HFF-Myc (cell line): ENCODE data around the gene ZP1.

Source experiments
- DNase-seq: peaks from one replicate; pipeline ENCODE4 v3.0.0-alpha.2; 2011; ENCODE audit warnings: low read depth; ENCODE audit errors: extremely low read depth
- H3K4me3 ChIP-seq: replicated peaks from 2 replicates; pipeline ENCODE4 v1.5.1; 2011; ENCODE audit warnings: low read depth, mild to moderate bottlenecking, control low read depth, low read length
- TF ChIP-seq, protein P1 (sequence below): IDR thresholded peaks from 2 replicates; pipeline ENCODE4 v1.5.1; 2012; ENCODE audit warnings: mild to moderate bottlenecking, low read depth, low read length, control low read depth; ENCODE audit errors: missing control alignments

Gene ZP1

DNA sequence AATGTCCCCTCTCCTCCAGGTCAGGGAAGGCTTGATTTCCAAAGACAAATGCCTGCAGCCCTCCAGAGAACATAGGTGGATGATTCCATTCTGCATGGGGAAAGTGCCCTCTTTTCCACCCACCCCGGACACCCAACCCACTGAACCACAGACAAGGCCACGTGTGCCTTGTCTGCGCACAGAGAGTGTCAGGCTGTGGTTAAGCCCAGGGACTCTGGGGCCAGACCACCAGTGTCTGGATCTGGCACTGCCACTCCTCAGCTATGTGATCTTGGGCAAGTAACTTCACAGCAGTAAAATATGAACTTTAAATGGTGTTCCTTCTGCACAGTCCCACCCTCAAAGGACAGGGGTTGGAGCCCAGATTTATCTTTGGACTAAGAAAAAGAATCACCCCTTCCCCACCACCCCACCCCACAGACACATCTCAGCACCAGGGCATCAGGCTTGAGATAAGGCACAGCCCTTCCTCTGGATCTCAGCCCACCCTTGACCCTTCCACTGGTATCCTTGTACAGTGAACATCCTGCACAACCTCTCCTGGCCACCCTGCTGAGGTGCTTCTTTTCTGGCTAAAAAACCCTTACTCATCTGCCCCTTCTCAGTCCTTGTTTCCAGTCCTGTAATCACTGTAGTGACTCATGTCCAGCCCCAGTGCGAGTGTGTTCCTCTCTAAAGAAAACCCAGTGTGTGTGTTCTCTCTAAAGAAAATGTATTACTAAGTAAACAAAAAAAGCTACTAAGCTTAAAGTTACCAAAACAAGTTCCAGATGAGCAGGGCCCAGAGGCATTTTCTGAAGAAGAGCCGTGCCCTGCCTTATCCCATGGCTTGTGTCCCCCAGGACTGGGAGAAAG, 9.7 kb upstream of the ZP1 start:
- DNase-seq = no peak
- TF ChIP-seq, protein P1, sequence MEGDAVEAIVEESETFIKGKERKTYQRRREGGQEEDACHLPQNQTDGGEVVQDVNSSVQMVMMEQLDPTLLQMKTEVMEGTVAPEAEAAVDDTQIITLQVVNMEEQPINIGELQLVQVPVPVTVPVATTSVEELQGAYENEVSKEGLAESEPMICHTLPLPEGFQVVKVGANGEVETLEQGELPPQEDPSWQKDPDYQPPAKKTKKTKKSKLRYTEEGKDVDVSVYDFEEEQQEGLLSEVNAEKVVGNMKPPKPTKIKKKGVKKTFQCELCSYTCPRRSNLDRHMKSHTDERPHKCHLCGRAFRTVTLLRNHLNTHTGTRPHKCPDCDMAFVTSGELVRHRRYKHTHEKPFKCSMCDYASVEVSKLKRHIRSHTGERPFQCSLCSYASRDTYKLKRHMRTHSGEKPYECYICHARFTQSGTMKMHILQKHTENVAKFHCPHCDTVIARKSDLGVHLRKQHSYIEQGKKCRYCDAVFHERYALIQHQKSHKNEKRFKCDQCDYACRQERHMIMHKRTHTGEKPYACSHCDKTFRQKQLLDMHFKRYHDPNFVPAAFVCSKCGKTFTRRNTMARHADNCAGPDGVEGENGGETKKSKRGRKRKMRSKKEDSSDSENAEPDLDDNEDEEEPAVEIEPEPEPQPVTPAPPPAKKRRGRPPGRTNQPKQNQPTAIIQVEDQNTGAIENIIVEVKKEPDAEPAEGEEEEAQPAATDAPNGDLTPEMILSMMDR = no peak
- no peak overlapping the region for H3K4me3 ChIP-seq

DNA sequence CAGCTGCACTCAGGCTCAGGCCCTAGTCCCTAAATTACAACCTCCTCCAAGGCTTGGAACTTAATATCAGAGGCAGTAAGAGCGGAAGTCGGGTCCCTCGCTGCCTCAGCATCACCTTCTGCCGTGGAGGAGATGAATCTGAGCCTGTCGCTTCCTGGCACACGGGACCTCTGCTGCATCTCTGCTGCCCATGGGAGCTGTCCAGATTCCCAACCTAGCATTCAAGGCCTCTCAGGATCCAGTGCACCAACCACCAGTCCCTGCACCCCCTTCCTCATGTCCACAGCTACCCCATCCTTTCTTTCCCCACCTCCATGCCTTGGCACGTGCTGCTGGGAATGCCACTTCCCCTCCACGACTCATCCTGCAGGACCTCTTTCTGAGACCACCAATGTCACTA, 9.1 kb upstream of the ZP1 start:
- H3K4me3 ChIP-seq = no peak overlapping the region
- DNase-seq = no peak
- TF ChIP-seq, protein P1 = no peak

DNA sequence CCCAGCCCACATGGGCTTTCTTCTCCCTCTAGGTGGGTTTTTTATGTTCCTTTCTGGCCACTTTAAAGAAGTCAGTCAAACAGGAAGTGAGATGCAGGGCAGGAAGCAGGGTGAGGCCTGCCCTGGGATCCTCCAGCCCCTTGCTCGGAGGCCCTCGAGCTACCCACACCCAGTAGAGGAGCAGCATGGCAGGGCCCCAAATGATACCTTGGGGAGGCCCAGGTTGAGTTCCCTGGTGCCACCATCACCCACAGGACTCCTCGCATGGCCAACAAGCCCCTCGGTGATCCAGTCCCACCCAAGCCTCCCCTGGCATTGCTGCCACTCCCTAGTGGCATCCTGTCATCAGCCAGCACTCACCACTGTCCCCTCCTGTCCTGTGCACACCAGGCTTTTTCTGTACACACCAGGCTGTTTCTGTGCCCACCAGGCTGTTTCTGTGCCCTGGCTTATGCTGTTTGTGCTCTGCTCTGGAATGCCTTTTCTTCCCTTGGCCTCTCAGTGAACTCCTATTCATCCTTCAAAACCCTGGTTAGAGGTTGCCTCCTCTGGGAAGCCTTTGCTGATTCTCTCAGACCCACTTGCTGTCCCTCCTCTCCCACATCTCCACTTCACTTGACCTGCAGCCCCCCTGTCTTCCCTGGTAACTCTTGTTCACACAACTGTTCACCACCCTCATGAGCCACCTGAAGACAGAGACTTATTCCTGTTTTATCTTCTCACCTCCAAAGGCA, 8.4 kb upstream of the ZP1 start:
- DNase-seq = no peak
- TF ChIP-seq, protein P1 = no peak
- no peak overlapping the region for H3K4me3 ChIP-seq

DNA sequence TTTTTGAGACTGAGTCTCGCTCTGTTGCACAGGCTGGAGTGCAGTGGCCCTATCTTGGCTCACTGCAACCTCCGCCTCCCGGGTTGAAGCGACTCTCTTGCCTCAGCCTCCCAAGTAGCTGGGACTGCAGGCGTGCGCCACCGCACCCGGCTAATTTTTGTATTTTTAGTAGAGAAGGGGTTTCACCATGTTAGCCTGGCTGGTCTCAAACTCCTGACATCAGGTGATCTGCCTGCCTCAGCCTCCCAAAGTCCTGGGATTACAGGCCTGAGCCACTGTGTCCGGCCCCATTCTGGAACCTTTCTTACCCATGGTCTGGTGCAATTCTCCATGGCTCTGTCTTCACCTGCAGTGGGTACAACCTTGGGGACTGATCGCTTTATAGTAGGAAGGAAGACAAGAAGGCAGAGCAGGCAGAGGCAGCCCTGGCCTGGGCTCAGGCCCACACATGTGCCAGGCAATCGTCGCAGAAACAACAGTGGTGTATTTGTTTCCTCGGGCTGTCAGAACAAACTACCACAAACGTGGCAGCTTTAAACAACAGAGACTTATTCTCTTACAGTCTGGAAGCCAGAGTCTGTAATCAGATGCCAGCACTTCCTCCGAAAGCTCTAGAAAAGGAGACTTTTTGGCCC, 7.6 kb upstream of the ZP1 start:
- DNase-seq = no peak
- TF ChIP-seq, protein P1 = no peak
- no peak overlapping the region for H3K4me3 ChIP-seq

DNA sequence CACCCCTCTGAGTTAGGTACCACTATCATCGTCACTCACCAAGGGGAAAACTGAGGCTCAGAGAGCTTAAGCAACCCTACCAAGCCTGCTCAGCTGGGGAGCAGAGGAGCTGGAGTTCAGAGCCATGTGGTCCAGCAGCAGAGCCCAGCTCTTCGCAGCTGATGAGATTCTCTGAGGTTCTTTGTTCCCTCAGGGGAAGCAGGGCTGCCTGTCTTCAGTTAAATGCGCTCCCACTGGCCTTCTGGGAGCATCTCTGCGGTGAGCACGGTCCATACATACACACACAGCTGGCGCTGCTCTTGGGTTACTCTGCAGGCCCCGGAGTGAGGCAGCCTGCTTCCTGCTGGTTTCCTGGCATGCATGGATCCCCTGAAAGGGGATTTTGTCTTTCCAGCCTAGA, 6.4 kb upstream of the ZP1 start:
- no peak for DNase-seq
- TF ChIP-seq, protein P1 = no peak

DNA sequence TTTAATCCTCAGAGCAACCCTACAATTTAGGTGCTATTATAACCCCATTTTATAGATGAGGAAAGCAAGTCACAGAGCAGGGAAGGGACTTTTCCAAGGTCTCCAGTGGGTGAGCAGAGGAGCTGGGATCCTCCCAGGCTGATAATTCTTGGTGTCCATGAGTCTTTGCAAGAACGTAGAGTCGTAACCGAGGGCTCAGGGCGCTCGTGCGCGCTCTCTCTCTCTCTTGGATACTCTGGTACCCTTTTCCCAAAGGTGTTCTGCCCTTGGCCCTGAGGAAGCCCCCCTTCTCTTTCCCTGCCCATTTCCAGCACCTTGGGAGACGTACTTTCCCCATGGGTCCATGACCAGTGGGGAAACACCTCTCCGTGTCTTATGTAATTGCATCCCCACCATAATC, 5.2 kb upstream of the ZP1 start:
- TF ChIP-seq, protein P1 = no peak
- H3K4me3 ChIP-seq = no peak overlapping the region
- DNase-seq = no peak

More for the DNA sequence above, 6.4 kb upstream of the ZP1 start:
- H3K4me3 ChIP-seq = no peak overlapping the region
